Measurements from ENCODE around the gene DRGX.

Gene DRGX

DNA sequence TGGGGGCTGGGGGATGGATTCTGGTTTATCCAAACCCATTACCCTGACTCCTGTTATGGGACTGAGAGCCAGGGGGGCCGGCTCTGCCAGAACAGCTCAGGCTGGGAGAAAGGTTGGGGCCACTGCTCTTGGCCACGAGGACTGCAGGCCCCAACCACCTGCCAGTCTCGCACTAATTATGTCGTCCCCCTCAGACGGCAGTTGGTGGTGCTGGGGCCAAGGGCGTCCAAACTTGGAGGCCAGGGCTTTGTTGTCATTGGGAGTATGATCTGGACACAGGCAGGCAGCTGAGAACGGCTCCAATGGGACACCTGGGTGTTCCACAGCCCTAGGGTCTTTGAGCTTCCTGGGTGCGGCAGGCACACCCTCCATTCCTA is 34.7 kb downstream of the DRGX start:
- DNase-seq: no peak

DNA sequence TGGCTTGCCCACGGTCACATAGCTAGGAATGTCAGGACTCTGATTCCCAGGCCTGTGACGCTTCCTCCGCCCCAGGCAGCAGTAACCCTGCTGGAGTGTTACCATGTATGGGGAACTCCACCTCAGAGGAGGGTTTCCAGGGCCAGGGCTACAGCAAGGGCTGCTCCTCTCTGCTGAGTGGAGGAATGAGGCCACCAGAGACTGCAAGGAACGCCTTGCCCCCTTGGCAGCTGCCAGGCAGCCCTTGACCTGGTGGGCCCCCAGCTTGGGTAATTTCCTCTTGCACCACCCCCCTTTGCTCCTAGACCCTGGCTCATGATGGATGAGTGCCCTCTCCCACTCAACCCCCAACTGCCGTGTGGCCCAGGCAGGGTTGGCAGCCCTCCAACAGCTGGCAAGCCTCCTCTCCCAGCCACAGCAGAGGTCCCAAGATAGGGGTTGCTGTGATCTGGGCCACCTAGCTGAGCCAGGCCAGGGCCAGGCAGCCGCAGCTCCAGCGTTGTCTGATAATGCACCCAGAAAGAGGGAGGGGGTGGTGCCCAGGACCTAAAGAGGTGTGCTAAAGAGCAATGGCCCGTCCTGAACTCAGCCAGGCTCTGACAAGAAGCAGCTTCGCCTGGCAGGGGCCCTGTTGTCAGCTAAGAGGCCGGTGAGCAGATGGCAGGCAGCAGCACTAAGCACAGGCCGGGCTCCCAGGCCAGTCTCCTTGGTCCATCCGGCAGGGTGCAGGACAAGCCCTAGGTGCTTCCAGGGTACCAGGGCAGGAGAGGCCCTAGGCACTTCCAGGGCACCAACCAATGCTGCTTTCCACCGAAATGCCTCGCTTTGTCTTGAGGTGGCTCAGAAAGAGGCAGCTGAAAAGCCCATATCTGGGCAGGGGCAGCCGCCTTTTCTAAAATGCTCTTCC is 35.4 kb downstream of the DRGX start:
- DNase-seq: no peak

DNA sequence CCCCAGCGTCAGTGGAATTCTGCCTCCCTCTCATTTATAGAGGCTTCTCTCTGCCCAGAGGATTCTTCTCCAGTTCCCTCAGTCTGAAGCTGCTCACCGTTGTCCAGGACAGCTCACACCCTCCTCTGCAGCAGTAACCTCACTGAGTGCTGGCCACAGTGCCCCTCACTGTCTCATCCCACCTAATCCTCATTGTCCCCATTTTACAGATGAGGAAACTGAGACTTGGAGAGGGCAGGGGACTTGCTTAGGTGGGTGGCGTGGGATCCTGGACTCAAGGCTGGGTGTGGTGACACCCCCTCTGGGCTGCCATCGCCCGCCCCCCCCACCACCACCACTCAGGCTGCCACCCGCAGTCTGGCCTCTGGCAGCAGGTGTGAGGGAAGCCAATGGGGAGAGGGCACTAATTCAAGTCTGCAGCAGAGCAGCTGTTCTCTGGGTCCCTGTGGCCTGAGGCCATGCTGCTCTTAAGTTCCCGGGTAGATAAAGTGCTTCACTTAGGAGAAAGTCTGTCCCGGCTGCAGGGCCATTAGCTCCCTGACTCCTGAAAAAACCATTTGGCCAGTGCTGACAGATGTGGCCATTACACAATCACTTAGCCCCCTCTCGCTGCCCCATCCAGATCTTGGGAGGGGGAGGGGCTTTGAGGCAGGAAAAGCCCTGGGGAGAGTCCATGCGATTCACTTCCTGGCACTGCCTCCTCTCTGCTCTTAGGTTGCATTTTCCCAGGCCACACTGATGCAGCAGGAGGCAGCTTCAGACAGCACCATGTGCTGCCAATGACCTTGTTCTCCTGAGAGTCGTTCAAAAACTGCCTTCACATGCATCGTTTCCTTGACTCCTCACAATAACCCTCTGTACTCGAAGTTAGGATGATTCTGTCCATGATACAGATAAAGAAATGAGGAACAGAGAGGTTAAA is 36.3 kb downstream of the DRGX start:
- no peak for DNase-seq

DNA sequence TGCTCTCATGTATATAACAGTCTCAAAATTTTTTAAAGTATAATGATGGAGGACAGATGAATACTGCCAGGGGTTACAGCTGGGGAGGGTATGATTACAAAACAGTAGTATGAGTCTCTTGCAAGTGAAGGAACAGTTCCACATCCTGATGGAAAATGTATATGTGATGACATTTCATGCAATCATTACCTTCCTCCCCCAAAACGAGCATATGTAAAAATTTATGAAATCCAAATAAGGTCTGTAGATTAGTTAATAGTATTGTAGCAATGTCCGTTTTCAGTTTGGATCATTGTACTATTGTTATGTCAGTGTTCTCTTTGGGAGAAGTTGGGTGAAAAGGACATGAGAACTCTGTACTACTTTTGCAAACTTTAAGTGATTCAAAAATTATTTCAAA is 38.0 kb downstream of the DRGX start:
- no peak for DNase-seq

DNA sequence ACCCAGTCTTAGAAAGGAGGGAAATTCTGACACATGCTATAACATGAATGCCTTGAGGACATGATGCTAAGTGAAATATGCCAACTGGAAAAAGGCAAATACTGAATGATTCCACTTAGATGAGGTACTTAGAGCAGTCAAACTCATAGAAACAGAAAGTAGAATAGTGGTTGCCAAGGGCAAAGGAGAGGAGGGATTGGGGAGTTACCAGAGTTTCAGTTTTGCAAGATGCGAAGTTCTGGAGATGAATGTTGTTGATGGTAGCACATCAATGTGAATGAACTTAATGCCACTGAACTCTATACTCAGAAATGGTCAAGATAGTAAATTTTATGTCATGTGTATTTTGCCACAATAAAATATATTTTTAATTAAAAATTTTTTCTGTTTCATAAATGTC is 38.9 kb downstream of the DRGX start:
- DNase-seq: no peak

DNA sequence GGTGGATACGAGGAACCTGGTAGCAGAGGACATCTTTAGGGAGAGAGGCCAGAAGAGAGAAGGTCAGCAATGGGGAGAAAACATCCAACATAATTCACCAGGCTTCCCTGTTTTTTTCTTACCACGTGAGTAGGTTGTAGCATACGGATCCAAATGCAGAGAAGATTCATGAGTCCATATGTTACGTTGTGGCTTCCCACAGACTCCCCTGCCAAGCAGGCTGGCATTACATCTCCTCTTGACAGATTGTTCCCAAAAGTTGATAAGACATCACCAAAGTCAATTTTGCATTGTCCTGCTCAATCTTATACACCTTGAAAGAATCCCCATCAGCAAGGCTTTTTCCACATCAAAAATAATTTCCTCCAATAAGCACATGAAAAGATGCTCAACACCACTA is 39.7 kb downstream of the DRGX start:
- no peak for DNase-seq

DNA sequence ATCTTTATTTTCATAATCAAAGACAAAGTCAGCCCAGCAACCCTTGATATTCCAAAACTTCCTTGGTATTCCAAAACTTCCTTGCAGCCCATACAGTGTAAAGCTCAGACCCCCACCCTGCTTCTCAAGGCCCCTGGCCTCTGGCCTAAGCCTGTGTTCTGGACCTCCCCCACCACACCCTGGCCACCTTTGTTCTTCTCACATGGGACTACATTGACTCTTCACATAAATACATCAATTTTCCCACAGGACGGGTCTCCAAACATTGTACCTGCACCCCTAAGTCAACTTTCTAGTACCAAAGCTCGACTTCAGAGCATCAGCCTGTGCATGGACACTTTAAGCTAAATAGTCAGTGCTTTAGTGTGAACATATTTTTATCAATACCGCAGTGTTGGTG is 40.7 kb downstream of the DRGX start:
- no peak for DNase-seq

DNA sequence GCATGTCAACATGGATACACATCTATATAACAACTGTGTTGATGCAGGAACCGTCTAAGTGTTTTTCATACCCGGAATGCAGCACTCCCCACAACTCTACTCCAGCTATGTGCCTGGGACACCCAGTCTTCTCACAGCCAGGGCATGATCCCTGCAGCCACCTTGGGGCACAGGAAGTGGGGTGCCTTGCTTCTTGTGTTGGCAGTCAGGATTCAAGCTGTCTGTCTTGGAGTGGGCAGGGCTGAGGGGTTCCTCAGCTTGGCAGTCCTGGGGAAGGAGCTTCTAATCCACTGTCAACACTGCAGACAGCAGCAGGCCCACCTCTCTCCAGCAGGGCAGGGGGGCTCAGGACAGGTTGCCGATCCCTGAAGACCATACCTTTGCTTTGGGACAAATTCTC is 41.3 kb downstream of the DRGX start:
- DNase-seq: no peak

DNA sequence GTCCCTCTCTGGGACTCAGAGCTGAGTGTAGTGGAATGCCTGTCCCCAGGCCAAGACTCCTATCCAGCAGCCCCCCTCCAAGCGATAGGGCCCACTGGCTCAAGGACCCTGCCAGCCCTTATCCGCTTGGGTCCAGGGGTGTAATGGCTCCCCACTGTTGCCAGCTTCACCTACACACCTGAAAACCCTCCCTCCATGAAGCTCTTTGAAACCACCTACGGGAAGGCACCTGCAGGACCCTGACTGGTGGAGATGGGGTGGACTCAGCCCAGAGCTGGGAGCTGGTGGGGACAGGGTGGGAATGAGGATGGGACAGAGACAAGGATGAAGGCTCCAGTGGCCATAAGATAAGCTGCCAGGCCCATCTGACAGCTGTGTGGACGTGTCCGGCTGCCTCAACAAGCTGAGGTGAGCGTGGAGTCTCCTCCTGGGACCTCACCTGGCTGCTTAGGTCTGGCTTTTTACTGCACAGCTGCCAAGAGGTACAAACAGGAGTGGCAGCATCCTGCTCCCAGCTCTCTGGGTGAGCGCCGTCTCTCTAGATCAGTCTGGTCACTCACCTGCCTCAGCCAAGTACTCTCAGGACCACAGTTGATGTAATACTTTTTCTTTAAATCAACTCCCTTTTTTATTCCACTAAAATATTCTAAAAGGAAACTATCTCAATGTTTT is 41.9 kb downstream of the DRGX start:
- no peak for DNase-seq

DNA sequence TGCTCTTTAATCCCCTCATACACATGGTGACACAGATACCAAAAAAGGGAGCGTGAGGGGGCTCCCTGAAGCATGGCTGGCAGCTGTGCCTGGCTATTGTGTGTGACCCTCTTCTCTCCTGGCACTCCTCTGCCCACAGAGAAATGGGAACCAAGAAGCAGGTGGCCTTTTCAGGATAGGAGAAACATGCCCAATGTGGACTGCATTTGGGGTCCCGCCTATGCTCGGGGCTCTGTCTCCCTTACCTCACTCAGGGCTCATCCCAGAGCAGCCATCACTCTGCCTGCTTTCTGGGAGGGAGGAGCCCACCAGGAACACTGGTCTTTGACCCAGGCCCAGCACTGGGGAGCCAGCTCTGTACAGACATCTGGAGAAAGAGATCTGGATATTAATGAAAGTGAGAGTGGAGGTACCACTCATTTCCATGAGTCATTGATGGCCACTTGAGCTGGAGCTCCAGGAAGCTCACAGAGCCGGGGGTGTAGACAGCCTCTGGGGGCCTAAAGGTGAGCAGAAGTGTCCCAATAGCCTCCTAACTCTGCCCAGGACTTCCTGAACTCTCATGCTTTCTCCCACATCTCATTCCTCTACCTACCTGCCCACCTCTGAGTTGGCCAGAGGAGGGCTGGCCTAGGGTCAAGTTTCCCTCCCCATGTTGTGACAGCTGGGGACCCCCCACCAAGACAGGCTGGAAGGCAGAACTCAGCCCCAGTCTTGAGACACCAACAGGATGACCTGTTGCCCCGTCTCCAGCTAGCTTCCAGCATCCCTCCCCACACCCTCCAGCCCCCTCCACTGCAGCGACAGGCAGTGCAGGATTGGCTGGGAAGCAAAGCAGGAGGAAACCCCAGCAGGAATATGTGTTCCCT is 42.6 kb downstream of the DRGX start:
- DNase-seq: no peak

DNA sequence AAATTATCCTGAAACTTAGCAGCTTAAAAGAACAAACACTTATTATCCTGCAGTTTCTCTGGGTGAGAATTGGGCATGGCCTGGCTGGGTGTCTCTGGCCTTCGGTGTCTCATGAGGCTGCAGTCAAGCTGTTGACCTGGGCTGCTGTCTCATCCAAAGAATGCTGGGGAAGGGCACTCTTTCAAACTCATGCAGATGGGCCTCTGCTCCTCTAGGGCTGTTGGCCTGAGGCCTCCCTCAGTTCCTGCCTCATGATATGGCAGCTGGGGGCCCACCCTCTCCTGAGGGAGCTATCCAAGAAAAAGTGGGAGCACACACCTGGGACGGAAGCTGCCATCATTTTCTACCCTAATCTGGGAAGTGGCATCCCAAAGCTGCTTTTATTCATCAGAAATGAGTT is 43.6 kb downstream of the DRGX start:
- no peak for DNase-seq

DNA sequence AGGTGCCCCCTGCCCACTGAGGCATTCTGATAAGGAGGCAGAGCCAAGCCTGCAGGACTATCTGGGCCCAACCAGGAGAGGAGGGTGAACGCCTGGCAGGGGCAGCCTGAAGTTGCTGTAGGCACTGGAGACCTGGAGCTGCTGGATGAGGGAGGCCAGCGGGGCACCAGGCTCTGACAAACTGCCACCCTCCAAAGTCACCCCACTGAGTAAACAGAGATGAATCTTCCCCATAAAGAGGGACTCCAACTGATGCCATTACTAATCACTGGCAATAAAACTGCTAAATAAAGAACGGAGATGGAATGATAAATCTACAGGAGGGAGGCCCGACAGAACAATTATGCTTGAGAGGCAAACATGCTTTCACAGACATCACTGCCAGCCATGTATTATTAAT is 44.2 kb downstream of the DRGX start:
- no peak for DNase-seq

DNA sequence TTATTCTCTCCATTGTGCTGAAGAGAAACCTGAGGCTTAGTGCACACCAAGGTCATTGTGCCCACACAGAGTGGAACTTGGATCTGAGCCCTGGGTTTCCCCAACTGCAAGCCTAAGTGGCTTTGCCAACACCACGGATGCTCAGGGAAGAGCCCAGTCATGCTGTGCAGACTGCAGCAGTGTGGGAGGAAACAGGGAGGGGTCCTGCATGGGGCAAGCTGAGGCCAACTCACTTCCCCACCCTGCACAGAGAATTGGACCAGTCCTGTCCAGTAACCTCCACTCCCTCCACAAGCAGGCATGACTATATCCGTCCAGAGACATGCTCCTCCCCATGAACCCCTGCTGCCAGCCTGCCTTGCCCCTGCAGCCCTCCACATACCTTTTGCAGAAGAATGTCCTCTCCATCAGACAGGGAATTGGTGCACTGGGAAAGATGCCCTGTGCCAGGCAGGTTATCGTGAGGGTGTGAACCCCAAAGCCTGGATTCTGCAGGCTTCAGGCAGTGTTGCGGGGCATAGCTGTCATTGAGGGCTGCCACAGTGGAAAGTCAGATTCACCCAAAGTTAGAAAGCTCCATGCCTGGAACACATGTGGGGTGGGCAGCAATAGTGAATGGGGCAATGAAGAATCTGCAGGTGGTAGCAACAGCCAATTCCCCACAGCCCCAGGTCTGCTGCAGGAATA is 44.9 kb downstream of the DRGX start:
- DNase-seq: no peak

DNA sequence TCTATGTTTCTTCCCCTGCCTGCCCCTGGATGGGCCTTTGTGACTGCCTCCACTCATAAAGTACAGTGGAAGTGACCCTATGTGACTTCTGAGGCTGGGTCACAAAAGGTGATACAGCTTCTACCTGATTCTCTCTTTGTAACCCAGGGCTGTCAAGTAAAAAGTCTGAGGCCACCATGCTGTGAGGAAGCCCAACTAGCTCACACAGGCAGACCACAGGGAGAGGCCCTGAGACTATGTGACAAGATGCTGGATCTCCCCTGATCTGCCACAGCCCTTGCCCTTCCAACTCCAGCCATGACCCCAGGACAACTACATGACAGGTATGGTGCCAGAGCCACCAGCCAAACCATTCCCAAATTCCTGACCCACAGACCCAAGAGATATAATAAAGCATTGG is 45.8 kb downstream of the DRGX start:
- DNase-seq: no peak

DNA sequence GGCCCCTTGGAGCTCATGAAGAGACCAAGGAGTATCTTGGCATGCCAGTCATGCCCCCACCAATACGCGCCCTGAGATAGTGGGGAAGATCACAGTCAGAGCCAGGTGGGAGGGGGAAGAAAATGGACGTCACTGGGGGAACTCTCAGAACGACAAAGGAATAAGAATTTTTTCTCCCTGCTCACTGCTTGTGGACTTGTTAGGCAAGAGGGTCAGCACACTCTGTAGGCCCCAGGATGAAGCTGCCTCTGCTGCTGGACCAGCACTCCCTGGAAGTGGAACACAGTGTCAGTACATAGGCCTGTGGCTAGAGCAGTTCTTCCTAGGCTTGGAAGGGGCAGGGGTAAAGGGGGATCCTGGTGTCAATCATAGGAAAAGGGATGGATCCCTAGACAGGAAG is 46.5 kb downstream of the DRGX start:
- DNase-seq: no peak

DNA sequence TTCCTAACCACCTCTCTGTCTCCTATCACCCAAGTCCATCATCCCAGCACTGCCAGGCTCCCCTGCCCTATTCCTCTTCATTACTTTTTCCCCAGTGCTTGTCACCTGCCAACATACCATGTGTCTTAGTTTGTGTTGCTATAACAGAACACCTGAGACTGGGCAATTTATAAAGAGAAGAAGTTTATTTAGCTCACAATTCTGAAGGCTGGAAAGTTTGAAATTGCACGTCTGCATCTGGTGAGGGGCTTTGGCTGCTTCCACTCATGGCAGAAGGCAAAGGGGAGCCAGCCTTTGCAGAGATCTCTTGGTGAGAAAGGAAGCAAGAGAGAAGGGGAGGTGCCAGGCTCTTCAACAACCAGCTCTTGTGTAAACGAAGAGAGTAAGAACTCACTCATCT is 47.3 kb downstream of the DRGX start:
- no peak for DNase-seq

DNA sequence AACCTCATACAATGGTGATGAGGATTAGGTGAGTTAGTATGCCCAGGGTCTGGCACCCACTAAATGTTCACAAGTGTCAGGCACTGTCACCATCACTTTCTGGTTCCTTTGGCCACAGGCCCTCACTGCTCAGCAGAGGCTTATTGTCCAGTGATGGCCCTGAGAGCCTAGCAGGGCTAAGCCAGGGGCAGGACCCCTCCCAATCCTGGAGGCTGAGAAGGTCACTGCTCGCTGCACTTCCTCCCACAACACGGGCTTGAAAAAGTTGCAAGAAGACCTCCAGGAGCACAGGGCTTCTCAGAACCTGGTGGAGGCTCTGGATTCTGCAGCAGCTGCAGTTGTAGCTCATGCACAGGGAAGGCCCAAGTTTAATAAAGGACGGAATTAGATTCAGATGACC is 48.1 kb downstream of the DRGX start:
- no peak for DNase-seq

DNA sequence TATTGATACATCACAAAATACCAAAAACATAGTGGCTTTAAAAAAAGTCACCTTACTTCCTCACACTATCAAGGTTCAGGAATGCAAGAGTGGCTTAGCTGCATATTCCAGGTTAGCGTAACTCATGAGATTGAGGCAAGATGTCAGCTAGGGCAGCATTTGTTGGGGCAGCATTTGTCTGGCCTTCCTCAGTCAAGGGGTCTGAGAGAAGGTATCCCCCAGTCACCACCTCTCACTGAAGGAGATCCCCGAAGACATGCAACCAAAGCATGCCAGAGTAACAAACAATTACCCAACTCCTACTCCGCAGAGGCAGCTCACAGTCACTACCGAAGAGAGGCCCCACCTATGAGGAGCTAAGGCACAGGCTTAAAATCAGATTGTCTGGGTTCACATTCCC is 48.5 kb downstream of the DRGX start:
- no peak for DNase-seq

DNA sequence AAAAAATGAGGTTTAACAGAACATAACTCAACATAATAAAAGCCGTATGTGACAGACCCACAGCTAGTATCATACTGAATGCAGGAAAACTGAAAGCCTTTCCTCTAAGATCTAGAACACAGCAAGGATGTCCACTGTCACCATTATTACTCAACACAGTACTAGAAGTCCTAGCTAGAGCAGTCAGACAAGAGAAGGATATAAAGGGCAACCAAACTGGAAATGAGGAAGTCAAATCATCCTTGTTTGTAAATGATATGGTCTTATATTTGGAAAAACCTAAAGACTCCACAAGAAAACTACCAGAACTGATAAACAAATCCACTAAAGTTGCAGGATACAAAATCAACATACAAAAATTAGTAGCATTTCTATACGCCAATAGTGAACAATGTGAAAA is 51.0 kb downstream of the DRGX start:
- no peak for DNase-seq

DNA sequence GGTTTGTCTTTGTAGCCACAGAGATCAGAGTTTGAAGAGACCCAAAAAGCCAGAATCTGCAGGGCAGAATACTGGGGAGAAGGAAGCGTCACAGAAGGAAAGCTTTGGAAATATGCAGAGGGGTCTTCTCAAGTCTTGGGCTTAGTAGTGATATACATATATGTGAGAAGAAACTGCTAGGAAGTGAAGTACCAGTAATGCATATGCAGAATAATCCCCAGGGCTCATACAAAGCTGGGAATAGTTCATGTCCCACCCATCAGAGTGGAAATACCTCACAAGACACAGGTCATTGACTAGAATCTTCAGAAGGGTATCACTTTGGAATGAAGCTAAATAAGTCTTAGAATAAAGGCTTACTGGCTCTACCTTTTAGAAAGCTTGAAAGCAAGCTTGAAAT is 57.3 kb downstream of the DRGX start:
- DNase-seq: no peak

DNA sequence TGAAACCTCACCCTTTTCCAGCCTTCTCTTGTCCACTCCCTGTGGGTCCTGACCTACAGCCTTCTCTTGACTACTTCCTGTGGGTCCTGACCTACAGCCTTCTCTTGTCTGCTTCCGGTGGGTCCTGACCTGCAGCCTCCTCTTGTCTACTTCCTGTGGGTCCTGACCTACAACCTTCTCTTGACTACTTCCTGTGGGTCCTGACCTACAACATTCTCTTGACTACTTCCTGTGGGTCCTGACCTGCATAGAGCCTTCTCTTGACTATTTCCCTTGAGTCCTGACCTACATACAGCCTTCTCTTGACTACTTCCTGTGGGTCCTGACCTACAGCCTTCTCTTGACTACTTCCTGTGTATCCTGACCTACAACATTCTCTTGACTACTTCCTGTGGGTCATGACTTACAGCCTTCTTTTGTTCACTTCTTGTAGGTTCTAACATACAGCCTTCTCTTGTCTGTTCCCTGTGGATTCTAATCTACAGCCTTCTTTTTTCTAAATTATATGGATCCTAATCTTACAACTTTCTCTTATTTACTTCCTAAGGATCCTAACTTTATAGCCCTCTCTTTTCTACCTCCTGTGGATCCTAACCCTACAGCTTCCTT is 60.4 kb downstream of the DRGX start:
- no peak for DNase-seq
